GM12878 (cell line): ENCODE measurements around the gene IDH3A. TPM values are rescaled to one million over a fixed set of nuclear protein-coding genes. Genes with fewer than 3 reads are reported as not detected.

Source experiments
- ATAC-seq: fragments of 200-7000 bp; cut with Tn5 transposase; 3 replicates; pipeline ENCODE4 v1.9.1; 2020; ENCODE audit warnings: mild to moderate bottlenecking, moderate library complexity
- BruUV-seq: library from RNA; stranded (reverse); fragments of 400-500 nt; replicated peaks from 2 replicates; lab custom pipeline; 2021; lab: Mats Ljungman, UMichigan
- CTCF ChIA-PET: fragments of 300-600 bp; sonication (Branson Sonifier 250); formaldehyde crosslinking; extraction: SDS; loops from one replicate; lab custom pipeline; 2021; ENCODE audit warnings: inconsistent platforms; lab: Yijun Ruan, JAX
- POLR2A ChIA-PET: fragments of 350-600 bp; formaldehyde crosslinking; extraction: SDS; loops from one replicate; lab custom pipeline; 2021; ENCODE audit warnings: inconsistent platforms; lab: Charles Lee
- RAD21 ChIA-PET: fragments of 300-600 bp; sonication (Branson Sonifier 250); formaldehyde crosslinking; loops from one replicate; lab custom pipeline; 2023; ENCODE audit warnings: antibody characterized with exemption; ENCODE audit not compliant: unreplicated experiment; lab: Charles Lee
- SMC1A ChIA-PET: fragments of 300-600 bp; sonication (Branson Sonifier 250); formaldehyde crosslinking; loops from one replicate; lab custom pipeline; 2023; ENCODE audit not compliant: unreplicated experiment, uncharacterized antibody; lab: Charles Lee
- DNase-seq: peaks from one replicate; pipeline ENCODE4 v3.0.0-alpha.2; 2011; ENCODE audit warnings: low read depth, low spot score
- FAIRE-seq: peaks from 3 replicates; lab custom pipeline; 2011; peaks lifted over from hg19 to GRCh38; lab: Jason Lieb, UNC
- H2AFZ ChIP-seq: 2 replicates; pipeline ENCODE4 v1.6.0; 2011; ENCODE audit warnings: low read depth, low read length, control low read depth; ENCODE audit not compliant: control insufficient read depth
- H3K27ac ChIP-seq: 2 replicates; pipeline ENCODE4 v1.5.1; 2011; ENCODE audit warnings: control low read depth; ENCODE audit not compliant: control insufficient read depth, insufficient read depth
- H3K27me3 ChIP-seq, 2 experiments: replicated peaks in 1 of 2; 2 replicates each; pipeline versions ENCODE4 v1.6.0 to v1.6.1; 2011; ENCODE audit warnings: low read length in 1 of 2; ENCODE audit not compliant: control insufficient read depth in 2 of 2, insufficient read depth in 2 of 2
- H3K36me3 ChIP-seq, 2 experiments: 2 replicates each; pipeline ENCODE4 v1.5.1; 2011; ENCODE audit warnings: low read length in 1 of 2; ENCODE audit not compliant: control insufficient read depth in 2 of 2, insufficient read depth in 2 of 2
- H3K4me1 ChIP-seq: 2 replicates; pipeline ENCODE4 v1.6.1; 2011; ENCODE audit warnings: mild to moderate bottlenecking, low read length, moderate library complexity, mixed read lengths; ENCODE audit not compliant: control insufficient read depth, insufficient read depth
- H3K4me2 ChIP-seq: 2 replicates; pipeline ENCODE4 v1.6.0; 2011; ENCODE audit warnings: control low read depth; ENCODE audit not compliant: control insufficient read depth, insufficient read depth
- H3K4me3 ChIP-seq: fragments of 200-600 bp; sonication (generic); 2 replicates; pipeline ENCODE4 v1.5.1; 2016
- H3K79me2 ChIP-seq: 2 replicates; pipeline ENCODE4 v1.6.0; 2011; ENCODE audit warnings: low read length; ENCODE audit not compliant: control insufficient read depth, insufficient read depth
- H3K9ac ChIP-seq: 2 replicates; pipeline ENCODE4 v1.8.0; 2011; ENCODE audit warnings: low read length, control low read depth, mixed read lengths; ENCODE audit not compliant: control insufficient read depth, insufficient read depth
- H3K9me3 ChIP-seq: replicated peaks from 3 replicates; pipeline ENCODE4 v1.5.1; 2011; ENCODE audit warnings: mild to moderate bottlenecking, low read length; ENCODE audit not compliant: control insufficient read depth, insufficient read depth
- H4K20me1 ChIP-seq: 2 replicates; pipeline ENCODE4 v1.6.0; 2011; ENCODE audit not compliant: control insufficient read depth, insufficient read depth
- BCL11A ChIP-seq: IDR thresholded peaks from 2 replicates; pipeline ENCODE4 v1.6.1; 2011; ENCODE audit warnings: low read depth, low read length
- BHLHE40 ChIP-seq, 2 experiments: fragments of 450-650 bp in 1 of 2; IDR thresholded peaks; 2 replicates each; pipeline ENCODE4 v1.6.1; 2011 to 2017; ENCODE audit warnings: low read depth in 2 of 2, borderline replicate concordance in 1 of 2, improper control_type of control experiment in 1 of 2, low read length in 1 of 2, mild to moderate bottlenecking in 1 of 2
- GABPA ChIP-seq: IDR thresholded peaks from 2 replicates; pipeline ENCODE4 v1.6.1; 2014; ENCODE audit warnings: antibody characterized with exemption, low read depth, mild to moderate bottlenecking, inconsistent platforms
- HDAC2 ChIP-seq: fragments of 200-600 bp; sonication (generic); IDR thresholded peaks from 2 replicates; pipeline ENCODE4 v1.6.1; 2017
- IKZF1 ChIP-seq: fragments of 450-650 bp; conservative IDR thresholded peaks from 2 replicates; pipeline ENCODE4 v1.6.1; 2017; ENCODE audit warnings: antibody characterized with exemption, mild to moderate bottlenecking
- IKZF2 ChIP-seq, 2 experiments: fragments of 450-650 bp; IDR thresholded peaks; 2 replicates each; pipeline ENCODE4 v1.6.1; 2017; ENCODE audit warnings: mild to moderate bottlenecking in 2 of 2, moderate library complexity in 2 of 2
- JUND ChIP-seq: IDR thresholded peaks from 2 replicates; pipeline ENCODE4 v1.6.1; 2012; ENCODE audit warnings: low read depth, mild to moderate bottlenecking, low read length, improper control_type of control experiment, moderate library complexity
- MLLT1 ChIP-seq: fragments of 450-650 bp; IDR thresholded peaks from 2 replicates; pipeline ENCODE4 v1.6.1; 2016; ENCODE audit warnings: mild to moderate bottlenecking
- NBN ChIP-seq: fragments of 450-650 bp; IDR thresholded peaks from 2 replicates; pipeline ENCODE4 v1.6.1; 2016
- NKRF ChIP-seq: fragments of 450-650 bp; conservative IDR thresholded peaks from 2 replicates; pipeline ENCODE4 v1.6.1; 2017; ENCODE audit warnings: mild to moderate bottlenecking, moderate library complexity
- NR2C2 ChIP-seq: IDR thresholded peaks from 2 replicates; pipeline ENCODE4 v1.6.1; 2011; ENCODE audit warnings: borderline replicate concordance, low read depth; ENCODE audit not compliant: control insufficient read depth, insufficient read length
- NR2F1 ChIP-seq: fragments of 450-650 bp; conservative IDR thresholded peaks from 2 replicates; pipeline ENCODE4 v1.6.1; 2017; ENCODE audit warnings: mild to moderate bottlenecking
- RAD21 ChIP-seq: IDR thresholded peaks from 2 replicates; pipeline ENCODE4 v1.6.1; 2011; ENCODE audit warnings: mild to moderate bottlenecking, low read depth, low read length, moderate library complexity; ENCODE audit not compliant: insufficient read depth
- RB1 ChIP-seq: fragments of 450-650 bp; formaldehyde crosslinking; IDR thresholded peaks from 2 replicates; pipeline ENCODE4 v1.6.1; 2017; ENCODE audit warnings: mild to moderate bottlenecking, borderline replicate concordance
- RCOR1 ChIP-seq: conservative IDR thresholded peaks from 2 replicates; pipeline ENCODE4 v1.6.1; 2012; ENCODE audit warnings: low read depth, low read length, improper control_type of control experiment
- RELA ChIP-seq: fragments of 450-650 bp; IDR thresholded peaks from 2 replicates; pipeline ENCODE4 v1.8.0; 2014; ENCODE audit warnings: borderline replicate concordance; ENCODE audit not compliant: partially characterized antibody
- SREBF1 ChIP-seq: IDR thresholded peaks from 2 replicates; pipeline ENCODE4 v1.6.1; 2012; ENCODE audit warnings: mild to moderate bottlenecking, low read length
- TCF12 ChIP-seq: IDR thresholded peaks from 2 replicates; pipeline ENCODE4 v1.6.1; 2011; ENCODE audit warnings: low read depth, mild to moderate bottlenecking, low read length
- USF2 ChIP-seq: IDR thresholded peaks from 2 replicates; pipeline ENCODE4 v1.6.1; 2011; ENCODE audit warnings: low read depth, low read length, improper control_type of control experiment, borderline replicate concordance
- WGBS: methylation state at CpG from one replicate; pipeline ENCODE4 v1.1.6; 2016; ENCODE audit warnings: low lambda C conversion rate; ENCODE audit not compliant: insufficient replicate concordance, insufficient coverage; ENCODE audit errors: missing lambda C conversion rate; 5-methylcytosine and 5-hydroxymethylcytosine counted together
- in situ Hi-C: fragments of 300-500 bp; cut with MboI; formaldehyde crosslinking; loops from 9 replicates; pipeline ENCODE4 v1.14.3; 2018; ENCODE audit warnings: mixed read lengths
- intact Hi-C: fragments of 100-400 bp; cut with micrococcal nuclease; formaldehyde crosslinking; loops from one replicate; pipeline ENCODE4 v1.14.2; 2022; ENCODE audit not compliant: unreplicated experiment
- polyA plus RNA-seq, 11 experiments: library from polyadenylated mRNA; depleted of rRNA in 4 of 11; unstranded in 6 of 11; stranded (reverse) in 5 of 11; fragments of >200 nt; fragmentation: Nextera tagmentation in 4 of 11; fragmentation: Illumina TruSeq in 1 of 11; extraction: Ambion mirVana in 4 of 11; extraction: Trizol in 1 of 11; gene quantifications; 1 replicate in 1 of 11; 2 replicates in 10 of 11; pipeline versions ENCODE4 v1.2.1 to v1.2.3, GENCODE V29; 2011 to 2016; ENCODE audit warnings: inconsistent platforms in 2 of 11, missing spikeins in 2 of 11, low read depth in 1 of 11
- total RNA-seq, 4 experiments: library from RNA; depleted of rRNA in 3 of 4; stranded (reverse); fragments of >200 nt in 3 of 4; fragmentation: Illumina TruSeq in 1 of 4; extraction: Trizol in 1 of 4; gene quantifications; 2 replicates each; pipeline versions ENCODE4 v1.2.1 to v1.2.3, GENCODE V29; 2013 to 2021

IDH3A gene
- total and polyA plus RNA-seq, 10 of the 15 experiments (the other 5 are each of a cell fraction or from before 2014, with no cell fraction given) = 83.9 to 254 (median 195) TPM

GRCh38 chr15:78103406-78104118 lies 45.6 kb upstream of the IDH3A start (continued):
- TF ChIP-seq MLLT1 = peak; percentile 62; the same call in 1 of the 2 replicates
- no peak for TF ChIP-seq NR2C2
- peak; percentile 49; the same call in 1 of the 2 replicates for TF ChIP-seq JUND
- no peak for TF ChIP-seq NKRF
- peak; percentile 29 for TF ChIP-seq RAD21
- TF ChIP-seq TCF12 = peak; percentile 66; the same call in 1 of the 2 replicates
- TF ChIP-seq NBN = peak; percentile 89; the same call in 1 of the 2 replicates

- ChIA-PET POLR2A (interaction anchor here (0.8 to 1.0 kb wide), 3 partner anchors 32 to 334 kb away, joined by 3 read pairs; partner anchors contain the start of gene IREB2), CTCF (interaction anchor here (0.9 to 14.0 kb wide), 10 partner anchors 28 to 145 kb away, joined by 3 to 327 read pairs (median 4); partner anchors contain the start of gene TBC1D2B), SMC1A (interaction anchor here (1.0 to 13.4 kb wide), 10 partner anchors 9 to 145 kb away, joined by 3 to 184 read pairs (median 8); partner anchors contain the start of gene TBC1D2B), RAD21 (interaction anchor here (0.6 to 10.3 kb wide), 14 partner anchors 14 to 145 kb away, joined by 3 to 87 read pairs (median 5); no protein-coding TSS in a partner anchor)
- in situ Hi-C loops = no loop called here
- H3K79me2 ChIP-seq = no peaks in the 10 kb centered on the region
- H3K36me3 ChIP-seq = no peaks in the 10 kb centered on the region
- no peaks in the 10 kb centered on the region for H3K27me3 ChIP-seq
- 97% methylated on average over 4 of the region's 4 CpGs for WGBS
- H3K9ac ChIP-seq = no peak overlapping the region
- H3K4me3 ChIP-seq = no peak overlapping the region
- peaks cover 29% of the 10 kb centered on the region for H3K4me1 ChIP-seq
- no peak overlapping the region; the same call in 1 of the 2 replicates for H3K4me2 ChIP-seq
- no peaks in the 10 kb centered on the region for H4K20me1 ChIP-seq
- no TSS peak for BruUV-seq
- intact Hi-C loops = no loop called here
- ATAC-seq (peak; percentile 29), FAIRE-seq (no peak), DNase-seq (no peak)
- no peaks in the 10 kb centered on the region for H3K9me3 ChIP-seq
- H2AFZ ChIP-seq = no peak overlapping the region
- H3K27ac ChIP-seq = peak overlapping the region; percentile 23; the same call in 1 of the 2 replicates
- TF ChIP-seq SREBF1 (no peak), BCL11A (no peak), BHLHE40 (IDR thresholded peaks at IDR 0.05; ENCODE audit: borderline replicate concordance in 1 of 2, low read depth in 2 of 2, low read length in 1 of 2) (no peak), IKZF2 (IDR thresholded peaks at IDR 0.05) (peak in 1 of 2 experiments; percentile 33; a peak in 1 of 4 replicates), HDAC2 (no peak), RCOR1 (no peak), GABPA (no peak), IKZF1 (peak; percentile 5), RELA (no peak), NR2F1 (0 out of 2 replicates have a peak, but pooled peaks have one; percentile 9), RB1 (no peak), USF2 (no peak)
Observed at GRCh38 chr15:78104119-78104479, 45.1 kb upstream of the IDH3A start.
